DMS114 treated with DMSO at 0.1 percent for 48 hours (cell line): ENCODE measurements around the gene ZMAT3.
"Not testable (repeated sequence)": the region's sequence is repeated elsewhere in the genome, so short reads cannot be mapped to it uniquely, and the experiment has no call there.

Experiments
- DNase-seq: peaks from one replicate; lab custom pipeline; 2025; ENCODE audit not compliant: unreplicated experiment; lab: John Stamatoyannopoulos, UW

The ZMAT3 gene, protein sequence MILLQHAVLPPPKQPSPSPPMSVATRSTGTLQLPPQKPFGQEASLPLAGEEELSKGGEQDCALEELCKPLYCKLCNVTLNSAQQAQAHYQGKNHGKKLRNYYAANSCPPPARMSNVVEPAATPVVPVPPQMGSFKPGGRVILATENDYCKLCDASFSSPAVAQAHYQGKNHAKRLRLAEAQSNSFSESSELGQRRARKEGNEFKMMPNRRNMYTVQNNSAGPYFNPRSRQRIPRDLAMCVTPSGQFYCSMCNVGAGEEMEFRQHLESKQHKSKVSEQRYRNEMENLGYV

GRCh38 chr3:179071323-179072099, at the start of gene ZMAT3:
ZMAT3 (minus strand) TSS chr3:179071809; CDS start chr3:179067752, 4,057 bp downstream.
- DNase-seq, result peak; percentile 76

- DNase-seq, result no peak
These were observed 45.2 kb upstream of the ZMAT3 start for GRCh38 chr3:179116816-179117215.

DNA sequence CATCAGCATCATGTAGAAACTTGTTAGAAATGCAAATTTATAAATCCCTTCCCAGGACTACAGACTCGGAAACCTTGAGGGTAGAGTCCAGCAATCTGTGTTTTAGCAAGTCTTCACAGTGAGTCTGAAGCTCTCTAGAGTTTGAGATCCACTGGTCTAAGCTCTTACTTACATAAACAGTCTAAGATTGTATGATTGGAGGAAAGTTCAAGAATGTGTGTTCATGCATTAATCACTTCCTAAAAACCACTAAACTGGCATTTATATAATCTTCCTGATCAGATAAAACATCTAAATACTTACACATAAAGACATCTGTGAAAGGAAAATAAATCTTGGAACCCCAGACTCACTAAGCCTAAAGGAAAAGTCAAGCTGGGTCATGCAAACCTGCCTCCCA, 43.8 kb upstream of the ZMAT3 start:
- not testable (repeated sequence) for DNase-seq

DNA sequence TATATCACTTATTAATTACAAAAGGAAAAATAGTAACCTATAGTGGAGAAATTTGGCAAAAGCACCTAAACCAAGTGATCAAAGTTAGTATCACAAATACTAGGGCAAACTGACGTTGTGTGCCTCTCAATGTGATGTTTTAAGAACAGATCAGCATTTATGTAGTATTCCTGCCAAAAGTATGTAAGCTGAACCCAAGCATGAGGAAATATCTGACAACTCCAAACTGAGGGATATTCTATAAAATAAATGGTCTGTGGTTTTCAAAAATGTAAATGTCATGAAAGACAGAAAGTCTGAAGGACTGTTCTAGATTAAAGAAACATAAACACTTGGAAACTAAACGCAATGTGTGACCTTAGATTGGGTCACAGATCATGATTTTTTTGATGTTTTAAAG, 42.3 kb upstream of the ZMAT3 start:
- no peak for DNase-seq

GRCh38 chr3:179108086-179108485, 36.5 kb upstream of the ZMAT3 start:
- DNase-seq, result no peak

DNA sequence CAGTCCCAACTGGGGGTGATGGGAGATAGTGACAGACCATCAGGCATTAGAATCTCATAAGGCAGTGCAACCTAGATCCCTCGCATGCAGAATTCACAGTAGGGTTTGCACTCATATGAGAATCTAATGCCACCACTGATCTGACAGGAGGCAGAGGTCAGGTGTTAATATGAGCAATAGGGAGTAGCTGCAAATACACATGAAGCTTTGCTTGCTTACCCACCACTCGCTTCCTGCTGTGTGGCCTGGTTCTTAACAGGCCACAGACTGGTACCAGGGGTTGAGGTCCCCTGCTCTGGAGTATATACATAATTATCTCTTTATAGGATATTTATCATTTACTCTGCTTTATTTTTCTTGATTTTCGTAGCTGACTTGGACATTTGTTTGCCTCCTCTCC, 36.0 kb upstream of the ZMAT3 start:
- no peak for DNase-seq

DNA sequence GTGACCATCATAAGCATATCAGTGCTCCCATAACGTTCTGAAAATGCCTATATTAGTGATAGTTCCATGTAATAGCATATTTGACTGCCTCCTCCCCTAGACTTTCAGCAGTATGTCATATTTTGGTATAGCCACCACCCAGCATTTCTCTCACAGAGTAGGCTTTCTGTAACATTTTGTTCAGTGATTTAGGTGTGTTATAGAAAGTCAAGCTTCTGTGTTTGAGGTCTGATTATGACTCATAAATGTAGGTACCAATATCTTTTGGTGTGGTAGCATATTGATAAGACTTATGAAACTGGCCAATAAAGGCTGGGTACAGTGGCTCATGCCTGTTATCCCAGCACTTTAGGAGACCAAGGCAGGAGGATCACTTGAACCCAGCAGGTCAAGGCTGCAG, 34.3 kb upstream of the ZMAT3 start:
- DNase-seq, result no peak

DNA sequence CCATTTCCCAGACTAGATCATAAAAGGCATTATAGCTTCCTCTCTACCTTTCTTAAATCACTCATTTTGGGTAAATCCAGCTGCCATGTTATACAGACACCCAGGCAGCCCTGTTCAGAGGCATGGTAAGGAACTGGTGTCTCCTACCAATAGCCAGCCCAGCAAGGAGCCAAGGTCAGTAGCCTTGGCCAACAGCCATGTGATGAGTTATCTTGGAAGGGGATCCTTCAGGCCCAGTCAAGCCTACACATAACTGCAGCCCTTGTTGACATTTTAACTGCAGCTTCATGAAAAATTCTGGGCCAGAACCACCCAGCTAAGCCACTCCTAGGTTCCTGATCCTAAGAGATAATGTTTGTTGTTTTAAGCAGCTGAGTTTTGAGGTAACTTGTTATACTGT, 29.0 kb upstream of the ZMAT3 start:
- DNase-seq, result no peak

GRCh38 chr3:179098388-179099077, 26.9 kb upstream of the ZMAT3 start:
- DNase-seq, result no peak

- DNase-seq, result no peak
These were observed 22.2 kb upstream of the ZMAT3 start for GRCh38 chr3:179093807-179094206.

DNA sequence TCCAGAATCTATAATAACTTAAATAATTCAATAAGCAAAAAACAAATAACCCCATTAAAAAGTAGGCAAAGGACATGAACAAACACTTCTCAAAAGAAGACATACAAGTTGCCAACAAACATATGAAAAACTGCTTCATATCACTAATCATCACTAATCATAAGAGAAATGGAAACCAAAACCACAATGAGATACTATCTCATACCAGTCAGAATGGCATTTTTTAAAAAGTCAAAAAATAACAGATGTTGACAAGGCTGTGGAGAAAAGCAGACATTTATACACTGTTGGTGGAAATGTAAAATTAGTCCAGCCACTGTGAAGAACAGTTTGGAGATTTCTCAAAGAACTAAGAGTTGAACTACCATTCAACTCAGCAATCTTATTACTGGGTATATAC, 19.5 kb upstream of the ZMAT3 start:
- DNase-seq, result no peak

DNA sequence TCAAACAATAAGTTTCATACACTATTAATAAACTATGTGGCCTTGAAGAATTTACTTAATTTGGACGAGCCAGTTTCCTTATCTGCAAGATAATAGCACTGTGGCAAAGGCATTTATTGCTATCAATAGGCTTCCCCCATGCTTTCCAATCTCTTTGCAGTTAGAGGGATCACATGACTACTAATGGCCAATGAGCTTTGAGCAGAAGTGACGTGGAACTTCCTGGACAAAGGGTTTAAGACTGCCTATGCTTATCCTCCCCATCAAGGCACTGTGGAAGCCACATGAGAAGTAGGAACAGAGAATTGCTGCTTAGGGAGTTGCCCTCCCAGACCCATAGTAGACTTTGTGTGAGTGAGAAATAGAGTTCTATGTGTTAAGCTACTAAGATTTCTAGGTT, 16.7 kb upstream of the ZMAT3 start:
- no peak for DNase-seq

GRCh38 chr3:179083977-179084376, 12.4 kb upstream of the ZMAT3 start:
- DNase-seq, result no peak

GRCh38 chr3:179082416-179082815, 10.8 kb upstream of the ZMAT3 start:
- no peak for DNase-seq

- DNase-seq, result no peak
These were observed 10.3 kb upstream of the ZMAT3 start for GRCh38 chr3:179081885-179082284.

- DNase-seq, result no peak
These were observed 7.9 kb upstream of the ZMAT3 start for GRCh38 chr3:179079537-179079936.

DNA sequence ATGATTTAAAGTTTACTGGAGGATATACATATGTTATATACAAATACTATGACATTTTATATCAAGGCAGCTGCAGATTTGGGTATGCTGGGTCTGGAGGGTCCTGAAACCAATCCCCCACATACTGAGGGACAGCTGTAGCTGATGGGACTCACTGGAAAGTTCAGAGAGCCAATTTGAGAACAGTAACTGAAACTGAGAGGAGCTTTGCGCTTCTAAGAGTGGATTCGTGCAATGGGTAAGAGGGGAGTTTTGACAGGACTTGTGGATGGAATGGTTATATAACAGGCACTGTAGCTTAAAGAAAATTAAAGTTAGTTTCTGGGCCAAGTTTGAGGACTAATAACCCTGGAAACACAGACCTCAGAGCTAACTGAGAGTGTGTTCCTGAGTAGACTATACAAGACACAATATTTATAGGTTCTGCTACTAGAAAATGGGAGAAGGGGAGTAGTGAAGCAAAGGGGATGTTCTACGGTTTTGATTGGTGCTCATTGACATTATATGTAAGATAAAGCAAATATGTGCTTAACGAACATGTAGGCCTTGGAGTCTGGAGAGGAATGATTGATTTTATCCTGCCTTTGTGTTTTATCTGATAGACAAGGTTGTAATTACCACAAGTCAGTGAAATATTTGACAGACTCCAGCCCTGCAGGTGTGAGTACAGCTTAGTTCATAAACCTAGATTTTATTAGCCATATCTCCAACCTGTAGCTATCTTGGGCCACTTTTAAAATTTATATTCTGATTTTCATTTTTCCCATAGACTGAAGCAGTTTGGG, 4.8 kb upstream of the ZMAT3 start:
- DNase-seq, result no peak

DNA sequence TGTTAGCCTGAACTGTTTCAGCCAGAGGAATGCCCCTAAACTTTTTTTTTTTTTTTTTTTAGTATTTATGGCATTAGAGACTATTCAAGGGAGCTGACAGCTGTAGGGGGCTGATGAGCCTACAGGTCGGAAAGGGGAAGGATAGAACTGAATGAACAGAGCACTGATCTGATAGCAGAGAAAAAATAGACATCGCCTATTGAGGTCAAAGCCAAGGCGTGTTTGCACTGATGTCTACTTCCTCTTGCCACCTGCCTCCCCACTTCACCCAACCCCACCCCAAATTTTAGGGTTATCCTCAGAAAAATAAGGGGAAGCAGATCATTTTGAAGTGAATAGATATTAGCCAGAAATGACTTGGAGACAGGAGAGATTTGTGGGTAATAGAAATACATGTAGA, 3.0 kb upstream of the ZMAT3 start:
- no peak for DNase-seq

GRCh38 chr3:179073816-179074215, 2.2 kb upstream of the ZMAT3 start:
- DNase-seq, result no peak

- peak; percentile 17 for DNase-seq
These were observed 460 bp upstream of the ZMAT3 start for GRCh38 chr3:179072100-179072438.

DNA sequence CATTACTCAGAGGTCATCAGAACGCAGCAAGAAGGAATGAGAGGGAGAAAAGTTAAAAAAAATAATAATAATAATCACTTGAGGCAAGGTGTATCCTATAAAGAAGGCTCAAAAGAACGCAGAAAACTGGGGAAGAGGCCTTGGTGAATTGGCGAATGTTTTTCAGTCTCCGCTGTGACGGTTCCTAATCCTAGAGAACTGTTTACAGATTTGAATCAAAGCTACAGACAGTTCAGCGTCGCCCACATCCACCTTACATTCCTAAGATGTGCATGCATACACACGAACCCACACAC, 634 bp downstream of the ZMAT3 start:
- DNase-seq, result no peak
